B cell (primary cell): ENCODE data around the gene HOTAIR.

Experiments
- CTCF ChIP-seq: fragments of 200-600 bp; IDR thresholded peaks from one replicate; pipeline ENCODE4 v1.8.0; 2022; ENCODE audit warnings: antibody characterized with exemption, mild to moderate bottlenecking
- EZH2 ChIP-seq: IDR thresholded peaks from 2 replicates; pipeline ENCODE4 v1.6.1; 2012; ENCODE audit warnings: borderline replicate concordance, low read depth, mild to moderate bottlenecking, moderate library complexity, low read length; ENCODE audit not compliant: insufficient read depth, poor library complexity, severe bottlenecking

DNA sequence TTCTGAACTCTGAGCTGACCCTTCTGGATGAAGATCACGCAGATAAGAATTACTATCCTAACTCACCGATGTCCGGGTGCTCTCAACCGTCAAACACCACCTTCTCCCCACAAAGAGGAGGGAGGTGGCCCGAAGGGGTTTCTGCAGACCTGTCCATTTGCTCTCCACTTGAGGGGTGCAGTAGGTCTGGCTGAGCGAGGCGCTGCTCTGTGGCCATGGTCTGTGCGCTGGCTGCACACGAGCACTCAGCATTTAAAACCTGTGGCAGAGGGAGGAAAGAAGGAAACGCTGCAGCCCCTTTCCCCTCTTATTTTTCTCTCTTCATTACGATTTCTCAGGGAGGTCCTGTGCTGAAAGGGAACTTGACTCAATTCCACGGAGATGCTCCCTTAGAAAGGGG, 37.7 kb downstream of the HOTAIR start:
- TF ChIP-seq CTCF: no peak
- TF ChIP-seq EZH2: no peak
